Panc1 (cell line): ENCODE measurements around the gene SKI. TPM values are rescaled to one million over a fixed set of nuclear protein-coding genes. Genes with fewer than 3 reads are reported as not detected.

Source experiments
- ATAC-seq: fragments of 200-7000 bp; cut with Tn5 transposase; 2 replicates; pipeline ENCODE4 v1.9.1; 2020; ENCODE audit warnings: mild to moderate bottlenecking, moderate library complexity
- BruUV-seq: library from RNA; stranded (reverse); fragments of 400-500 nt; replicated peaks from 2 replicates; lab custom pipeline; 2021; lab: Mats Ljungman, UMichigan
- CTCF ChIA-PET: fragments of 300-600 bp; sonication (Branson Sonifier 250); formaldehyde crosslinking; loops from one replicate; lab custom pipeline; 2022; ENCODE audit warnings: antibody characterized with exemption; lab: Charles Lee
- POLR2A ChIA-PET: fragments of 300-600 bp; sonication (Branson Sonifier 250); formaldehyde crosslinking; loops from one replicate; lab custom pipeline; 2022; ENCODE audit warnings: antibody characterized with exemption; lab: Charles Lee
- DNase-seq: peaks from one replicate; pipeline ENCODE4 v3.0.0-alpha.2; 2010; ENCODE audit warnings: low read depth, low spot score
- H3K27ac ChIP-seq: 2 replicates; pipeline ENCODE4 v1.5.1; 2011; ENCODE audit warnings: mild to moderate bottlenecking, low read length, inconsistent platforms
- H3K27me3 ChIP-seq: fragments of 200-500 bp; sonication (Bioruptor generic); 2 replicates; pipeline ENCODE4 v1.6.0; 2014; ENCODE audit warnings: low read length, inconsistent platforms; ENCODE audit not compliant: control insufficient read depth, insufficient read depth
- H3K36me3 ChIP-seq: fragments of 200-500 bp; sonication (Bioruptor generic); 2 replicates; pipeline ENCODE4 v1.5.1; 2014; ENCODE audit warnings: inconsistent platforms, mild to moderate bottlenecking, low read length, moderate library complexity; ENCODE audit not compliant: control insufficient read depth, insufficient read depth
- H3K4me1 ChIP-seq: 2 replicates; pipeline ENCODE4 v1.5.1; 2011; ENCODE audit warnings: inconsistent platforms, mild to moderate bottlenecking, low read length, moderate library complexity; ENCODE audit not compliant: control insufficient read depth, insufficient read depth
- H3K4me3 ChIP-seq, 2 experiments: 2 replicates each; pipeline ENCODE4 v1.5.1; 2011 to 2012; ENCODE audit warnings: low read depth in 2 of 2, low read length in 2 of 2, mild to moderate bottlenecking in 2 of 2, inconsistent platforms in 1 of 2, moderate library complexity in 1 of 2
- H3K9me3 ChIP-seq: fragments of 200-500 bp; sonication (Bioruptor generic); 2 replicates; pipeline ENCODE4 v1.5.1; 2014; ENCODE audit warnings: low read depth, mild to moderate bottlenecking, inconsistent platforms, low read length, moderate library complexity; ENCODE audit not compliant: control insufficient read depth, insufficient read depth
- CTCF ChIP-seq: fragments of 450-650 bp; IDR thresholded peaks from 2 replicates; pipeline ENCODE4 v1.5.1; 2017; ENCODE audit warnings: mild to moderate bottlenecking
- POLR2AphosphoS5 ChIP-seq: IDR thresholded peaks from 2 replicates; pipeline ENCODE4 v1.6.1; 2012; ENCODE audit warnings: mild to moderate bottlenecking, low read depth, low read length, moderate library complexity
- REST ChIP-seq, 2 experiments: IDR thresholded peaks; 2 replicates each; pipeline ENCODE4 v1.6.1; 2011 to 2012; ENCODE audit warnings: low read depth in 2 of 2, control low read depth in 1 of 2, low read length in 1 of 2, mild to moderate bottlenecking in 1 of 2, moderate library complexity in 1 of 2; ENCODE audit not compliant: insufficient read depth in 1 of 2
- SIN3A ChIP-seq: IDR thresholded peaks from 2 replicates; pipeline ENCODE4 v1.6.1; 2012; ENCODE audit warnings: low read depth, mild to moderate bottlenecking, low read length, moderate library complexity, borderline replicate concordance; ENCODE audit not compliant: insufficient read depth
- TCF7L2 ChIP-seq: IDR thresholded peaks from 2 replicates; pipeline ENCODE4 v1.6.1; 2011; ENCODE audit warnings: mild to moderate bottlenecking, low read depth, low read length, inconsistent platforms
- in situ Hi-C: cut with HindIII; loops from 2 replicates; pipeline ENCODE4 v1.10.0; 2016; ENCODE audit warnings: low sequenced_read_pairs, low pct_unique_long_range_greater_than_20kb
- intact Hi-C: fragments of 100-400 bp; cut with micrococcal nuclease; formaldehyde crosslinking; loops from one replicate; pipeline ENCODE4 v1.10.0; 2022; ENCODE audit not compliant: unreplicated experiment
- total RNA-seq: library from RNA; stranded (reverse); gene quantifications from one replicate; pipeline ENCODE4 v1.2.1, GENCODE V29; 2021; ENCODE audit not compliant: unreplicated experiment

Gene SKI
- total RNA-seq, 1 experiment from 2014 or later = 63.2 TPM

- no peak for ATAC-seq
- Histone ChIP-seq H3K27ac (no peak overlapping the region), H3K36me3 (no peaks in the 10 kb centered on the region), H3K4me3 (no peak overlapping the region), H3K27me3 (no peaks in the 10 kb centered on the region), H3K9me3 (no peaks in the 10 kb centered on the region; the same call in 1 of the 2 replicates), H3K4me1 (peaks cover 16% of the 10 kb centered on the region)
- in situ Hi-C loops = no loop called here
- TF ChIP-seq TCF7L2 (no peak), SIN3A (no peak), POLR2AphosphoS5 (no peak), REST (IDR thresholded peaks at IDR 0.05; ENCODE audit: insufficient read depth in 1 of 2, low read depth in 2 of 2, low read length in 1 of 2) (no peak), CTCF (no peak)
- intact Hi-C loops = no loop called here
- no TSS peak for BruUV-seq
- DNase-seq = no peak
- POLR2A ChIA-PET = no interaction called here
- CTCF ChIA-PET = no interaction called here
These were observed 29.1 kb downstream of the SKI start for GRCh38 chr1:2257245-2257627.

GRCh38 chr1:2258122-2258681, 30.1 kb downstream of the SKI start:
- ATAC-seq (no peak), DNase-seq (no peak)
- Histone ChIP-seq H3K36me3 (no peaks in the 10 kb centered on the region), H3K4me1 (peaks cover 16% of the 10 kb centered on the region), H3K9me3 (no peaks in the 10 kb centered on the region; the same call in 1 of the 2 replicates), H3K4me3 (no peak overlapping the region), H3K27me3 (no peaks in the 10 kb centered on the region), H3K27ac (no peak overlapping the region)
- intact Hi-C loops = no loop called here
- TF ChIP-seq TCF7L2 (no peak), SIN3A (no peak)
- CTCF ChIA-PET = no interaction called here
- BruUV-seq = no TSS peak
- in situ Hi-C loops = no loop called here
- POLR2A ChIA-PET = no interaction called here

- Histone ChIP-seq H3K36me3 (no peaks in the 10 kb centered on the region), H3K27ac (no peak overlapping the region), H3K4me3 (no peak overlapping the region), H3K4me1 (peaks cover 16% of the 10 kb centered on the region), H3K9me3 (no peaks in the 10 kb centered on the region; the same call in 1 of the 2 replicates), H3K27me3 (no peaks in the 10 kb centered on the region)
- intact Hi-C loops (no loop called here), in situ Hi-C loops (no loop called here)
- TF ChIP-seq CTCF (no peak), TCF7L2 (no peak), REST (IDR thresholded peaks at IDR 0.05; ENCODE audit: insufficient read depth in 1 of 2, low read depth in 2 of 2, low read length in 1 of 2) (no peak), POLR2AphosphoS5 (no peak), SIN3A (no peak)
- DNase-seq = no peak
- no peak for ATAC-seq
- no TSS peak for BruUV-seq
- POLR2A ChIA-PET = no interaction called here
- CTCF ChIA-PET = no interaction called here
These were observed 30.9 kb downstream of the SKI start for GRCh38 chr1:2258996-2259395.
